HG03558 (cell line): ENCODE measurements around the gene SLA2.
"Not testable (repeated sequence)": the region's sequence is repeated elsewhere in the genome, so short reads cannot be mapped to it uniquely, and the experiment has no call there.

ENCODE experiments used
- ATAC-seq: cut with Tn5 transposase; IDR thresholded peaks from one replicate; pipeline ENCODE4 v1.9.1; 2021; ENCODE audit warnings: moderate number of reproducible peaks; ENCODE audit not compliant: unreplicated experiment; ENCODE audit errors: extremely low read depth

The SLA2 gene

DNA sequence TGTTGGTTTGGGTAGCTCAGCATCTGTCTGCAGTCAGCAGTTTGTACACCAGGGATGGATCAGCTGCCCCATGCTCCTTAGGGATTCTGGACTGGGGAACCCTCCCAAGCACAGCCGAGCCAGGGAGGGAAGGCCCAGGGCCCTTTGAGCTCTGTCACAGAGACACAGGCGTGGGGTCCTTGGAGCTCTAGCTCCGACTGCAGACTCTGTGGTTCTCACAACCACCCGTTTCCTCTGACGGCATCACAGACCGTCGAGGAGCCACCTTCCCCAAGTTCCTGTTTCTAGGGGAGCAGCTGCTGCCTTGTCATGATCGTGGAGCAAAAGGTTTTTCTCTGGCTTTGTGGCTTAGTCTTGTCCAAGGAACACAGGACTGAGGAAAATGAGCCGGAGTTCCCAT is at the start of gene SLA2:
Gene SLA2 (minus strand): TSS at position 199 of the 400 bp plus-strand sequence. CDS start 4,861 bp downstream, outside the sequence.
- ATAC-seq: no peak

DNA sequence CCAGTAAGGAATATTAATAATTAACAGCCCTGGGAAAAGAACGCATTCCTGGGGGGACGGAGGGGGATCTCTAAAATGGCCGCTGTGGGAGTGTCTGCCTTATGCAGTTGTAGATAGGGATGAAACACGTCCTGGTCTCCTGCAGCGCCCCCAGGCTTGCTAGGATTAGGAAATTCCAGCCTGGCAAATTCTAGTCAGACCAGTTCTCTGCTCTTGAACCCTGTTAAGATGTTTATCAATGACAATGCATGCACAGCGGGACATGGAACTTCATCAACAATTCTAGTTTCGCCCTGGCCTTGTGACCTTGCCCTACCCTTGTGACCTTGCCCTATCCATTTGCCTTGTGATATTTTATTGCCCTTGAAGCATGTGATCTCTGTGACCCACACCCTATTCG is 49.5 kb upstream of the SLA2 start:
- not testable (repeated sequence) for ATAC-seq

- ATAC-seq: no peak
These were observed 42.6 kb upstream of the SLA2 start for GRCh38 chr20:36688630-36689029.

- no peak for ATAC-seq
These were observed 41.9 kb upstream of the SLA2 start for GRCh38 chr20:36687850-36688249.

- no peak for ATAC-seq
These were observed 40.9 kb upstream of the SLA2 start for GRCh38 chr20:36686944-36687343.

DNA sequence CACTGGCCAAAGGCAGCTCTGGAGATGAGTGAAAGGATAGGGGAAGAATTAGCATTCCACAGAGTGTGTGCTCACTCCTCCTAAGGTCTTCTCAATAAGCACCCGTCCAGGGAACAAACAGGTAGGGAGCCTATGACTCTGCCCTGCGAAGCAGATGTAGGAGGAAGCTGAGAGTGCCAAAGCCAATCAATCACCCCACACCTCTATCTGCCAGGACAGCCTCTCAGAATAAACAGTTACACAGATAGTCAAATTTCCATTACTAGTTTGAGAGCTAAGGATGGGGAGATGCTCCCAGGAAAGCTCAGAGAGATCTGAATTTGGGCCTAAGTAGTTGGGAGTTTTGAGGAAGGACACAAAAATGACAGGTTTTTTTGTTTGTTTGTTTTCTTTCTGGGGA is 40.5 kb upstream of the SLA2 start:
- no peak for ATAC-seq

- no peak for ATAC-seq
These were observed 38.8 kb upstream of the SLA2 start for GRCh38 chr20:36684747-36685146.

DNA sequence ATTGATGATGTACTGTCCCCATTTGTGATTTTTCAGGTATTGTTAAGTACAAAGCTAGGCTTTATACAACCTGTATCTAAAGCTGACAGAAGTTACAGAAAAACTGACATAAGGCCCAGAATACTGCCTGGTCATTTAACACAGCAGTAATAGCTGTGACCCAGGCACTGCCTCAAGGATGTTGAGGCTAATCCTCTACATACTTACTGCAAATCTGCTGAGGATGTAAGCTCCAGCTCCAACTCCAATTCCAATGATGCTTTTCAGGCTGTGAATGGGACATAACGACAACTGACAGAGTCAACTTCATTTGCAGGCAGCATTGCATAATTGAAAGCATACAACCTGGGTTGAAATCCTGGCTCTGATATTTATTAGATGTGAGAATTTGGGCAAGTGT is 36.3 kb upstream of the SLA2 start:
- no peak for ATAC-seq

DNA sequence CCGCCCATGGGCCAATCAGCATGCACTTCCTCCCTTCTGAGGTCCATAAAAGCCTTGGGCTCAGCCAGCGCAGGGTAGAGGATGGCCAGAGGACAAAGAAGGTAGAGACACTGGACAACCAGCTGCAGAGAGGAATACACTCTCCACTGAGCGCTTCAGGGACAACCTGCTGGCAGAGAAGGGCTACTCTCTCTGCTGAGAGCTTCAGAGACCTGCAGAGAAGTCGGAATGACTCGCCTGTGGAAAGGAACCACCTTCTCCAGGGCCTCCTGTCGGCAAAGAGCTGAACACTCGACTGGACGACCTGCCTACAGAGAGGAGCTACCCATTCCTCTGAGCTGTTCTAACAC is 31.4 kb upstream of the SLA2 start:
- ATAC-seq: no peak

DNA sequence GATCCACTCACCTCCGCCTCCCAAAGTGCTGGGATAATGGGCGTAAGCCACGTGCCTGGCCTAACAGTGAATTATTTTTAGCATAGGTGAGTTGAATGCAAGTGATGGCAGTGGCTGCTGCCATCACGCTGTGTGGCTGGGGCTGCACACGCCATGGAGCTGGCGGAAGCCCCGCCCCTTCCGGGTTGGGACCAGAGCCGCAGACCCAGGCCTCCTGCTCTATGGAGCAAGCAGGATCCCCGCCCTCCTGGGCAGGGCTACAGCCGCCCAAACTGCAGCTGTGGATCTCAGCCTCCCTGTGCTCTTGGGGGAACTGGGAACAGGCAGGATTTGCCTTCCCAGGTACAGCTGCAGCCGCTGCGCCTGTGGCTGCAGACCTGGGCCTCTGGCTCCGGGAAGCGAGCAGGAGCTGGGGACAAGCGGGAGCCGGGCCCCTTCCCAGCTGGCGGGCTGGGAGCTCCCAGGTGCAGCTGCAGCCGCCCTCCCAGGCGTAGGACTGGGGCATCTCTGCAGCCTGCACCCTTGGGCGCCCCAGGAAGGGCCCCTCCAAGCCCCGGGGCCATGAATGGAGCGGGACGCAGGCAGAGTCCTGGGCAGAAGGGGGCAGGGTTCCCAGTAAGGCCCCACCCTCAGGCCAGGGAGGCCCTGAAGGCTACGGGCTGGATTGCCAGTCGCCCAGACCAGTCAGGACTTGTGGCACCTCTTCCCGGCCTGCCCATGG is 30.9 kb upstream of the SLA2 start:
- no peak for ATAC-seq

DNA sequence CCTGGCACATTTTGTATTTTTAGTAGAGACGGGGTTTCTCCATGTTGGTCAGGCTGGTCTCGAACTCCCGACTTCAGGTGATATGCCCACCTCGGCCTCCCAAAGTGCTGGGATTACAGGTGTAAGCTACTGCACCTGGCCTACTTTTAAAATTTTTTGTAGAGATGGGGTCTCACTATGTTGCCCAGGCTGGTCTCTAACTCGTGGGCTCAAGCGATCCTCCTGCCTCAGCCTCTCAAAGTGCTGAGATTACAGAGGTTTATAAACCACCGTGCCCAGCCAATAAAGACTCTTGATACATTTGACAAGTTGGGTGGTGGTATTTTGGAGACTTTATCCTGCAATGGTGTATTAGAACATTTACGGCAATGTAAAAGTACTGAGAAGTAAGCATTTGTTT is 29.5 kb upstream of the SLA2 start:
- ATAC-seq: not testable (repeated sequence)

DNA sequence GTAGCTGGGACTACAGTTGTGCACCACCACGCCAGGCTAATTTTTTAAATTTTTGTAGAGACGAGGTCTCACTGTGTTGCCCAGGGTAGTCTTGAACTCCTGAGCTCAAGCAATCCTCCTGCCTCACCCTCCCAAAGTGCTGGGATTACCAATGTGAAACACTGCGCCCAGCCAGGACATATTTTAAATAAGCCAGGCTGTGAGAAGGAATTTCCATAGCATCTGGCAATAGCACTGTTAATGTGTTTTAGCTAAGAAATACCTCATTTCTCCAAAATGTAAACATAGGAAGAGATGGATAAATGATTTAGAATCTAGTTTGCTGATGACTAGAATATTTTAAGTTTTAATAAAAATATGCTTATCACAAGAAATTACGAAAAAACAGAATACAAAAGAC is 27.0 kb upstream of the SLA2 start:
- ATAC-seq: no peak

DNA sequence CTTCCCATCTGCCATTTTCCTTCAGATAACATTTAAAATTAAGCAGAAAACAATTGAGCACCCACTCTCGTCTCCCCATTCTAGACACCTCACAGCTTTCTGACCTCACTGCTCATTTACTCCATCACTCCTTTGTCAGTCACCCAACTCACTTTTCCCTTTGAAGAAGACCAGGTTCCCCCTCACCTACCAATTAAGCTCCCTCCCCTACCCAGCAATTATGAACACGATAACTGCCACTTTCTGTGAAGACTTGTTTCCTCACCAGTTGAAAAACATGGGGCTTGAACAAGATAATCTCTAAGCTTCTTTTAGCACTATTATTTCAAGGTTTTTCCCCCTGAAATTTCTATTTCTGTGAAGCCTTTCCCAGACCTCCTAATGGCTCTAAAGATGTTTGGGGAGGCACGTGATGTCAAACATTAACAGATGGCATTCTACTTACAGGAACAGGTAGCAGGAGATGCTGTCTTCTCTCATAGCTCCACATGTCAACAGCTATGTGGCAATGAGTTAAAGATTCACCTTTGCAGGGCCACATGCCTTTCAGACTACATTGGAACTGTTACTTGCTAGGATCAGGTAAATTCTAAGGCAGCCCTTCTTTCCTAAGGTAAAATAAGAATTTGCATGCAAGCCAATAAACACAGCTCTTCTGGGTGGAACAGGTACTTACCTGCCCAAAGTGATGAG is 24.8 kb upstream of the SLA2 start:
- ATAC-seq: no peak

DNA sequence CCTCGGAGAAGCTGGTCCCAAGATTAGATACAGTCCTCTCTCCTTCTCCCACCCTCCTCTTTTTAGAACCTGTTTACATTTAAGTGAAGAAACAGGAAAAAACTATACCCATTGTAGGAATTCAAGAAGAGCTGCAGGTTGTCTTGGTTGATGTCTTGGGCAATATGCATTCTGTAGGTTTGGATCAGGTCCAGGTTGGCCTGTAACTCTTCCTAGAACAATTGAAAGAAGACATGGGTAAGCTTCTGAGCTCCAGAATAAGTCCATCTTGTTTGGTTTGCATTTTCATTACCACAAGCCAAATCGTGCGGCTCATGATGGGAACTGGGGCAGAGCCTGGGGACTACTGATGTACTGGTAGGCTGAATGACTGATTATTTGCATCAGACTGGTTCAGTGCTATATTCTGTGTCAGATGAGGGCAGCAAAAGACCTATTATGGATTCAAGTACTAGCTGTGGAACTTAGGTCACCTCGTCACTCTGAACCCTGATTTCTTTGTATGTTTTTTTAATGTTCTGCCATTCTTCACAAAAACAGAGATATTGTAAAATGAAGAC is 20.3 kb upstream of the SLA2 start:
- no peak for ATAC-seq

DNA sequence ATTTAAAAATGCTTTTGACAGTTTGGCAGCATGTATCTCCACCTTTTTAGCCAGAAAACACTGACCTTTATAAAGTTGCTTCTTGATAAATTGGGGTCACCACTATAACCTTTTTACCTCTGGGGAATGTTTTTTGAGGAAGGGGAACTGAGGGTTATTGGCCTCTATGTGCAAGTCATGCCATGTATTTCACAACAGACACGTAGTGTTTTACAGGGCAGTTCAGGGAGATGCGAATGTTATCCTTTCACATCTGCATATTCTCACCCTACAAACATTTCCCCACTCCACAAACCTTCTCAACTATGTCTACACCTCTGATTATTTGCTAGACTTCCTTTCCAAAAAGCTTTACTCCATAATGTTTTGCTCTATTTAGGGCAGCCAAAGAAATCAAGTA is 17.0 kb upstream of the SLA2 start:
- no peak for ATAC-seq

DNA sequence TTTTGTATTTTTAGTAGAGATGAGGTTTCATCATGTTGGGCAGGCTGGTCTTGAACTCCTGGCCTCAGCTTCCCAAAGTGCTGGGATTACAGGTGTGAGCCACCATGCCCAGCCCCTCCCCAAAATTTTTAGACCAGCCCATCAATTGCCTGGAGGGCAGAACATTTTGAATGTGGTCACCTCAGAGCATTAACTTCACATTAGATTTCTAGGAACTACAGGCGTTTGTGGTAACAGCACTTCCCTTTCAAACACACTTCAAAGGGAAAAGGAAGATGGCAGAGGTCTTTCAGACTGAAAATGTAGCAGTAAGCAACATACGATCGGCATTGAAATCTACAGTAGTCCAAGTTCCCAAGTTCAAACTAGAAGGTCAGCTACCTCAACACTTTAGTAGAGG is 12.3 kb upstream of the SLA2 start:
- no peak for ATAC-seq

DNA sequence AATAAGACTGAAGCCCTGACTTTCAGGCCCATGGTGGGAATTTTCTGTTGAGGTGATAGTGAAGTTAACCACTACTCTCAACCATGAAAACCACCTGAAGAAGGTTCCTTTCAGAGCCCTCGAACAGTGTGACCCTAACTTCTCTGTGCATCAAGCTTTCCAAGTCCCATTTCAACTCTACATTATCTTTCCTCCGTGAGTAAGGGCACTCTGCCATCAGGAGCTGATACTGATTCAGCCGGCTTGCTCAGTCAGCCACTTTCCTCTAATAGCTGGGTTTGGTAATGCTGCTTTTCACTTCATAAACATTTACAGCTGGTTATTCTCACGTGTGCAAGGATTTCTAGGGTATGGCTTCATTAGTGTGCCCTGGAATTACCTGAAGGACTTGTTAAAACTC is 10.7 kb upstream of the SLA2 start:
- ATAC-seq: no peak

GRCh38 chr20:36655004-36655403 is 9.0 kb upstream of the SLA2 start:
- no peak for ATAC-seq

GRCh38 chr20:36654506-36654905 is 8.5 kb upstream of the SLA2 start:
- no peak for ATAC-seq

DNA sequence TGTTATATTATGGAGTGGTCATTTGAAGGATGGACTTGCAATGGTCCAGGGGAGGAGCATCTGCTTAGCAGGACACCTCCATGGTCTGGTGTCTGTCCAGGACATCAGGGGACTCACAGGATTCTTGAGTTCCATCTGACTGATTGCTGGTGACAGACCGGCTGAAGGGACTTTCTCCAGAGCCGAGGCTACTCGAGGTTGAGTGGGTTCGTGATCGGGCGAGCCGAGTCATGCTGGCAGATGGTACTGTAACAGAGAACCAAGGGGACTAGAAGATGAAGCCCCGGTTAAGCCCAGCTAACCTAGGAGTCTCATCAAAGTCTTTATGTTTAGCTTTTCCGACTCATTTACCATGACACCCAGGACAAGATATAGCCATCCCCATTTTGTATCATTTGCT is 7.5 kb upstream of the SLA2 start:
- ATAC-seq: no peak

- ATAC-seq: no peak
These were observed 1.5 kb upstream of the SLA2 start for GRCh38 chr20:36647196-36648121.
